HEK293T (cell line): ENCODE measurements around the gene HOXA3.

Experiments used
- CTCF ChIA-PET: fragments of 350-600 bp; formaldehyde crosslinking; extraction: SDS; loops from one replicate; lab custom pipeline; 2021; ENCODE audit warnings: antibody characterized with exemption, inconsistent platforms; lab: Yijun Ruan, JAX
- POLR2A ChIA-PET: fragments of 350-600 bp; formaldehyde crosslinking; extraction: SDS; loops from one replicate; lab custom pipeline; 2020; ENCODE audit warnings: antibody characterized with exemption, inconsistent platforms; lab: Yijun Ruan, JAX
- DNase-seq: peaks from one replicate; pipeline ENCODE4 v3.0.0; 2012; ENCODE audit warnings: mixed read lengths; ENCODE audit errors: extremely low spot score
- ARNT ChIP-seq: fragments of 450-650 bp; IDR thresholded peaks from 2 replicates; pipeline ENCODE4 v1.6.1; 2017; ENCODE audit warnings: mild to moderate bottlenecking
- BHLHE40 ChIP-seq: fragments of 450-650 bp; IDR thresholded peaks from 2 replicates; pipeline ENCODE4 v1.6.1; 2016; ENCODE audit warnings: mild to moderate bottlenecking, moderate library complexity, borderline replicate concordance
- CTBP1 ChIP-seq: fragments of 450-650 bp; IDR thresholded peaks from 2 replicates; pipeline ENCODE4 v1.6.1; 2016; ENCODE audit warnings: borderline replicate concordance
- ELF4 ChIP-seq: fragments of 450-650 bp; IDR thresholded peaks from 2 replicates; pipeline ENCODE4 v1.6.1; 2017; ENCODE audit warnings: antibody characterized with exemption
- FOXA1 ChIP-seq: fragments of 450-650 bp; IDR thresholded peaks from 2 replicates; pipeline ENCODE4 v1.6.1; 2016; ENCODE audit warnings: mild to moderate bottlenecking
- FOXK2 ChIP-seq: fragments of 450-650 bp; IDR thresholded peaks from 2 replicates; pipeline ENCODE4 v1.6.1; 2016; ENCODE audit warnings: mild to moderate bottlenecking
- FOXM1 ChIP-seq: fragments of 450-650 bp; IDR thresholded peaks from 2 replicates; pipeline ENCODE4 v1.6.1; 2017; ENCODE audit warnings: mild to moderate bottlenecking, borderline replicate concordance
- HDGF ChIP-seq: fragments of 450-650 bp; IDR thresholded peaks from 2 replicates; pipeline ENCODE4 v1.6.1; 2017; ENCODE audit warnings: antibody characterized with exemption, borderline replicate concordance
- L3MBTL2 ChIP-seq: fragments of 450-650 bp; conservative IDR thresholded peaks from 2 replicates; pipeline ENCODE4 v1.6.1; 2016; ENCODE audit warnings: mild to moderate bottlenecking
- LEF1 ChIP-seq: fragments of 450-650 bp; IDR thresholded peaks from 2 replicates; pipeline ENCODE4 v1.6.1; 2017; ENCODE audit warnings: mild to moderate bottlenecking, borderline replicate concordance
- NFRKB ChIP-seq: fragments of 450-650 bp; IDR thresholded peaks from 2 replicates; pipeline ENCODE4 v1.6.1; 2016; ENCODE audit warnings: mild to moderate bottlenecking, moderate library complexity
- PKNOX1 ChIP-seq: fragments of 450-650 bp; IDR thresholded peaks from 2 replicates; pipeline ENCODE4 v1.6.1; 2016
- SP1 ChIP-seq: fragments of 450-650 bp; IDR thresholded peaks from 2 replicates; pipeline ENCODE4 v1.6.1; 2017
- SUZ12 ChIP-seq: fragments of 450-650 bp; IDR thresholded peaks from 2 replicates; pipeline ENCODE4 v1.6.1; 2016; ENCODE audit warnings: mild to moderate bottlenecking
- TARDBP ChIP-seq: fragments of 450-650 bp; IDR thresholded peaks from 2 replicates; pipeline ENCODE4 v1.6.1; 2016
- ZNF384 ChIP-seq: fragments of 450-650 bp; IDR thresholded peaks from 2 replicates; pipeline ENCODE4 v1.6.1; 2016

The HOXA3 gene

GRCh38 chr7:27111042-27111750 lies 41.2 kb downstream of the HOXA3 start:
- POLR2A ChIA-PET = interaction anchor here (0.7 to 1.5 kb wide), 16 partner anchors 9 to 257 kb away, joined by 3 to 16 read pairs (median 3); partner anchors contain the start of genes HOXA3, HOXA5 and HOXA7

DNA sequence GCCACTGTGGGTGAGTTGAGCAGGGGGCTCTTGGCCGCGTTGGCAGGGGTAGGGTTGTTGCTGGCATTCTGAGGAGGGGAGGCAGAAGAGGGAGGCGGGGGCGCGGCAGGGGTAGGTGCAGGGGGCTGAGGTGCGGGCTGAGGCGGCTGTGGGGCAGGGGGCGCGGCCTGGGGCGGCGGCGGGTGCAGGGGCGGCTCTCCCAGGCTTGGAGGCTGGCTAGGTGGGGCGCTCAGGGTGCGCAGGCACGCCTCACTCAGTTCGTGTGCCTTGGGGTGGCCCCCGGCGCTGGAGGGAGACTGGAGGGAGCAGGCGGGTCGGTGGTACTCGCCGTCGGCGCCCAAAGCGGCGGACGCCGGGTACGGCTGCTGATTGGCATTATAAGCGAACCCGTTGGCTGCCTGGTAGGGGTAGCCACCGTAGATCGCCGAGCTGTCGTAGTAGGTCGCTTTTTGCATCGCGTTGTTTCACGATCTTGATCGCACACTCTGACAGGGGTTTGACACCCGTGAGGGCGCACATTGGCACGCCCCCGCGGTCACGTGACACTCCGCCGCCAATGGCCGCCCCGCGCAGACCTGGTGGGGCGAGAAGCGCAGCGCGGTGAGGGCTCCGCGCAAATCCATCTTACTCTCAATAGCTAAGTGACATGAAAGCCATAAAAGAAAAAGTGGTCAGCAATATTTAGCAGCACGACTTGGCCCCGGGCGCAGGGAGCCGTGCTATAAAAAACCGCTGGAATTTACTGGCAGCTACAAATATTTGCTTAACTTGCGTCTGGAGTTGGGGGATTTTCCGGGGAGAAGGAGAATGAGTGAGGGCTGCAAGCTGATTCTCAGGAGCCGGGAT lies 42.0 kb downstream of the HOXA3 start:
- TF ChIP-seq CTBP1 (peak; percentile 97), FOXM1 (no peak), FOXA1 (no peak), PKNOX1 (peak; percentile 94), HDGF (no peak), BHLHE40 (no peak), NFRKB (no peak), ZNF384 (no peak), LEF1 (no peak), L3MBTL2 (peak; percentile 46), ARNT (peak; percentile 83), FOXK2 (no peak), TARDBP (no peak), SUZ12 (no peak), ELF4 (no peak)
- ChIA-PET POLR2A (interaction anchor here (0.7 to 1.5 kb wide), 17 partner anchors 9 to 257 kb away, joined by 3 to 16 read pairs (median 3); partner anchors contain the start of genes HOXA3, HOXA5 and HOXA7), CTCF (interaction anchor here (0.8 to 1.1 kb wide), 3 partner anchors 32 to 266 kb away, joined by 3 to 4 read pairs (median 4); partner anchors contain the start of gene HOXA5)
- DNase-seq = peak; percentile 79

More at GRCh38 chr7:27111042-27111750, 41.2 kb downstream of the HOXA3 start:
- TF ChIP-seq ARNT = no peak
- no peak for TF ChIP-seq ELF4
- no peak for TF ChIP-seq ZNF384
- no peak for TF ChIP-seq FOXM1
- no peak for TF ChIP-seq L3MBTL2
- no peak for TF ChIP-seq FOXA1
- TF ChIP-seq SUZ12 = no peak
- TF ChIP-seq SP1 = no peak
- no peak for TF ChIP-seq PKNOX1
- TF ChIP-seq NFRKB = no peak
- no peak for TF ChIP-seq TARDBP
- no peak for TF ChIP-seq HDGF
- no peak for TF ChIP-seq FOXK2
- TF ChIP-seq CTBP1 = no peak
- TF ChIP-seq BHLHE40 = no peak
- no peak for TF ChIP-seq LEF1
- no peak for DNase-seq
- CTCF ChIA-PET = interaction anchor here (0.8 to 1.1 kb wide), 3 partner anchors 31 to 267 kb away, joined by 3 to 4 read pairs (median 4); partner anchors contain the start of gene HOXA5

DNA sequence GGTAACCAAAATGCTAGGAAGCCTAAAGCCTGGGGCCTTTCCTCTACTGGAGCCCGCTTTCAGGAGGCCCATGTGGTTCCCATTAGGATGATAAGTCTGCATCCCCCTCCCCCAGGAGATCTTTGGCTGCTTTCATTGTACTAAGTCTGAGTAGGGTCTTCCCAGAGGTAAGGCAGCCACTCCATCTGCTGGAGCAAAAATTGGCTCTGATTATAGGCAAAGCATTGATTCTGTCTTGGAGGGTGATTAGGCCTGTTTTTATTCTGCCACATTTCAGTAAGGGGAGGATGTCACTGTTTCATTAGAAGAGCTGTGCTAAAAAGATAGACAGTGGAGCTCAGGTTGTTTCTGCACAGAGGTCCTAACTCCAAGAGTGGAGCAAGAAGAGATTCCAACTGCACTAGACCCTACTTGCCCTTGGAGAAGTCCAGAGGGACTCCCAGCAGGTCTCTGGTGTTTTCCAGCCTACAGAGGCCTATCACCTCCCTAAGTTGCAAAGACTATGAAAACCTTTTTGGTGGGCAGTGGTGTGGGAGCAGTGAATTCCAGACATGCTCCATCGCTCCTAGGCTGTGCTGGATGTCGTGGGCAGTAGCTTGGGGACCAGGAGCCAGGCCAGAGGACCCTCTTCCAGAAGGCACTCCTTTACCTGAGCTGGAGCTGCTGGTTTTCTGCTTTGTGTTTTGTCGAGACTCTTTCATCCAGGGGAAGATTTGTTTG lies 42.8 kb downstream of the HOXA3 start:
- TF ChIP-seq CTBP1 (no peak), ARNT (no peak), LEF1 (no peak), L3MBTL2 (no peak), TARDBP (no peak), ZNF384 (no peak), PKNOX1 (no peak), FOXK2 (no peak)
- no peak for DNase-seq
- ChIA-PET CTCF (no interaction called here), POLR2A (interaction anchor here (1.0 to 1.3 kb wide), 4 partner anchors 10 to 77 kb away, joined by 3 to 6 read pairs (median 5); partner anchors contain the start of gene HOXA4)

DNA sequence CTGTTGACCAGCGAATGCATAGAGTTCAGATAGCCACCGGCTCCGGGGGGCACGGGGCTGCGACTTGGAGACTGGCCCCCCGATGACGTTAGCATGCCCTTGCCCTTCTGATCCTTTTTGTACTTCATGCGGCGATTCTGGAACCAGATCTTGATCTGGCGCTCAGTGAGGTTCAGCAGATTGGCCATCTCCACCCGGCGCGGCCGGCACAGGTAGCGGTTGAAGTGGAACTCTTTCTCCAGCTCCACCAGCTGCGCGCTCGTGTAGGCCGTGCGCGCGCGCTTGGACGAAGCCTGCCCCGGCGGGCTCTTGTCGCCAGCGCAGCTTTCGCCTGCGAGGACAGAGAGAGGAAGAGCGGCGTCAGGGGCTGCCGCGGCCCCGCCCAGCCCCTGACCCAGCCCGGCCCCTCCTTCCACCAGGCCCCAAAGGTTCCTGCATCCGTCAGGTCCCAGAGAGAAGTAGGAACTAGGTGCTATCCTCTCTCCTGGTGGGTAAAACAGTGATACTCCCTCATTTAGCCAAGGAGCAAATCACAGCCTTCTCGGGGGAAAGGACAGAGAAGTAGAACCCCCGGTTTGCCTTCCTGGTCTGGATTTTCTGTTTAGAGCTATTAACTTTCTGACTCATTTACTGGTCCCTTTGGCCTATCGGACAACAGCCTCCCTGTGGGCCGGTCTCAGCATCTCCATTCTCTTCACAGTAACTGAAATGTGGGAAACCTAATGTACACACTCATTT lies 43.8 kb downstream of the HOXA3 start:
- TF ChIP-seq L3MBTL2 (no peak), CTBP1 (no peak), FOXA1 (no peak), SUZ12 (no peak), ARNT (no peak), SP1 (no peak)
- POLR2A ChIA-PET = interaction anchor here (1.0 to 1.3 kb wide), 2 partner anchors 10 to 22 kb away, joined by 4 to 6 read pairs; partner anchors contain the start of gene HOXA4
- no peak for DNase-seq
- CTCF ChIA-PET = no interaction called here
